H1 (cell line): ENCODE data around the gene DNTTIP2. TPM values are rescaled to one million over a fixed set of nuclear protein-coding genes. Genes with fewer than 3 reads are reported as not detected.

ENCODE experiments used
- ATF2 ChIP-seq: IDR thresholded peaks from 2 replicates; pipeline ENCODE4 v1.6.1; 2012; ENCODE audit warnings: low read length, inconsistent platforms
- BACH1 ChIP-seq: IDR thresholded peaks from 2 replicates; pipeline ENCODE4 v1.6.1; 2012; ENCODE audit warnings: low read length, improper control_type of control experiment
- BRCA1 ChIP-seq: IDR thresholded peaks from 2 replicates; pipeline ENCODE4 v1.6.1; 2012; ENCODE audit warnings: low read depth, low read length, improper control_type of control experiment
- KDM4A ChIP-seq: IDR thresholded peaks from one replicate; pipeline ENCODE4 v1.7.1; 2012; ENCODE audit warnings: low read depth, mild to moderate bottlenecking, moderate library complexity, low read length, inconsistent platforms; ENCODE audit not compliant: severe bottlenecking
- KDM5A ChIP-seq: fragments of 200-600 bp; IDR thresholded peaks from 2 replicates; pipeline ENCODE4 v1.7.1; 2012; ENCODE audit warnings: mild to moderate bottlenecking, low read length, inconsistent platforms, mixed read lengths
- MAFK ChIP-seq: IDR thresholded peaks from 2 replicates; pipeline ENCODE4 v1.6.1; 2012; ENCODE audit warnings: low read depth, mild to moderate bottlenecking, improper control_type of control experiment, low read length
- NANOG ChIP-seq: IDR thresholded peaks from 2 replicates; pipeline ENCODE4 v1.6.1; 2011; ENCODE audit warnings: low read length, low read depth, mild to moderate bottlenecking, inconsistent platforms; ENCODE audit not compliant: insufficient read depth, poor library complexity, severe bottlenecking
- POLR2A ChIP-seq, 2 experiments: IDR thresholded peaks; 1 replicate in 1 of 2; 2 replicates in 1 of 2; pipeline ENCODE4 v1.6.1; 2011; ENCODE audit warnings: low read depth in 2 of 2, low read length in 2 of 2, mild to moderate bottlenecking in 2 of 2; ENCODE audit errors: control extremely low read depth in 1 of 2
- RAD21 ChIP-seq, 2 experiments: IDR thresholded peaks in 1 of 2; conservative IDR thresholded peaks in 1 of 2; 2 replicates each; pipeline ENCODE4 v1.6.1; 2011; ENCODE audit warnings: low read depth in 2 of 2, low read length in 2 of 2, improper control_type of control experiment in 1 of 2, inconsistent platforms in 1 of 2, mild to moderate bottlenecking in 1 of 2, moderate library complexity in 1 of 2
- SIRT6 ChIP-seq: IDR thresholded peaks from one replicate; pipeline ENCODE4 v1.7.1; 2012; ENCODE audit warnings: low read length, inconsistent platforms
- polyA plus RNA-seq, 7 experiments: library from polyadenylated mRNA; depleted of rRNA in 3 of 7; stranded (reverse) in 5 of 7; unstranded in 2 of 7; fragments of >200 nt in 5 of 7; fragments of 200-250 nt in 2 of 7; gene quantifications; 1 replicate in 5 of 7; 2 replicates in 1 of 7; 4 replicates in 1 of 7; pipeline versions ENCODE4 v1.2.1 to v1.2.3, GENCODE V29; 2011 to 2013; ENCODE audit warnings: missing spikeins in 2 of 7, mixed read lengths in 2 of 7
- total RNA-seq: library from RNA; stranded (reverse); fragmentation: NEBNext Ultra II Directional; extraction: Animal tissue kit (Norgen Biotek cat#: 25700); gene quantifications from 2 replicates; pipeline ENCODE4 v1.2.1, GENCODE V29; 2021

Gene DNTTIP2
- total and polyA plus RNA-seq, 2 of the 8 experiments (the other 6 are each of a cell fraction or from before 2014, with no cell fraction given): 6.3 to 80.4 TPM

DNA sequence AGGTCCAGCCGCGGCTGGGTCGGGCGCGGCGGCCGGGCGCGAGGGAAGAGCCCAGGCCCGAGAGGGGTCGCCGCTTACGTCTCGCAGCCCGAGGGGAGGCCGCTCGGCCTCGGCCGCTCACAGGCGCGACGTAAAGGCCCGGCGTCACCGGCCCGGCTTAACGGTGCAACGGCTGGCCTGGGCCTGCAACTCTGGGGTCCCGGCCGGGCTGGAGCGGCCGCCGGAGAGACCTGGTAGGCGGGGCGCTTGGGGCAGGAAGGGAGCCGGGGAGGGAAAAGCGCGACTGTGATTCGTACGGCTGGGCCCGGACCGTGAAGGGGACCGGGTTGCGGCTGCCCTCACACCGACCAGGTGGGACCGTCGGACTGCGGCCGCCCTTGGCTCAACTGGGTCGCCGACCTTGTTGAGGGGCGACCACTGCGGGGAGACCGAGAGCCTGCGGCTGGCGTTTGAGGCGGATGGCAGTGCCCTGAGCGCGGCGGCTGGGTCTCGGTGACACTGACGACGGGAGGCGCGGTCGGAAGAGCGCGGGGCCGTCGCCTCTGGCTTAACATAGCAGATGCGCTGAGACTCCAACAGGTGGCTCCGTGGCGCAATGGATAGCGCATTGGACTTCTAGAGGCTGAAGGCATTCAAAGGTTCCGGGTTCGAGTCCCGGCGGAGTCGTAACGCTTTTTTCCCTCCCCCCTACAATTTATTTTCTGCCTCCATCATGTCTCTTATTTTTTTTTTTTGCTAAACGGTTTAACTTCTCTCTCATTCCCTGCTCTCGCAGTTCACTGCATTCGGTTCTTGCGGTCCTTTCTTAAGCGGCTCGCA is 31.8 kb downstream of the DNTTIP2 start (continued):
- 0 out of 4 replicates have a peak, but pooled peaks of 1 of the 2 experiments have one; percentile 7 for TF ChIP-seq RAD21 (IDR thresholded peaks at IDR 0.05 in 1 of 2, conservative IDR thresholded peaks at IDR 0.05 in 1 of 2; ENCODE audit: low read depth in 2 of 2, low read length in 2 of 2)
- peak; percentile 66 for TF ChIP-seq KDM4A
- TF ChIP-seq KDM5A: no peak
- peak; percentile 15 for TF ChIP-seq NANOG
- TF ChIP-seq POLR2A (IDR thresholded peaks at IDR 0.05; ENCODE audit: control extremely low read depth in 1 of 2, low read depth in 2 of 2, low read length in 2 of 2): no peak
- 0 out of 2 replicates have a peak, but pooled peaks have one; percentile 44 for TF ChIP-seq ATF2
- no peak for TF ChIP-seq SIRT6
- TF ChIP-seq MAFK: peak; percentile 76; the same call in 1 of the 2 replicates
- no peak for TF ChIP-seq BACH1
- TF ChIP-seq BRCA1: no peak
